ENCODE results near the gene MYL2.

DNA sequence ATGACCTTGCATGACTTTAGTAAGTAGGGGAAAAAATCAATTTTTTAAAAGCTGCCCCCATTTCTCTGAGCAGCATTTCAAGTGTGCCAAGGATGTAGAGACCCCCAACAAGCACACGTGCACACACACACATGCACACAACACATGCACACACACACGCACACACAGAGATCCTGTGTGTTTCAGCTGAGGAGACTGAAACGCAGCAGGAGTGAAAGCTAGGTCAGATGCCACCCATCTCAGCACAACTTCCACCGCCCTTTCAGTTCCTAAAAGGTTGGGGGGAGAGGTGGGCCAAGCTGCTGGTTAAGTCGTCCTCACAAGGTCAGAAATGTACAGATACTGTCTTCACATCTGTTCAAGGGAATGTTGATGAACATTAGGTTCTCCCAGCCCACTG is 13.9 kb downstream of the MYL2 start:
- TF ChIP-seq POLR2AphosphoS5 (IDR thresholded peaks at IDR 0.05), result no peak
- TF ChIP-seq, protein P1, sequence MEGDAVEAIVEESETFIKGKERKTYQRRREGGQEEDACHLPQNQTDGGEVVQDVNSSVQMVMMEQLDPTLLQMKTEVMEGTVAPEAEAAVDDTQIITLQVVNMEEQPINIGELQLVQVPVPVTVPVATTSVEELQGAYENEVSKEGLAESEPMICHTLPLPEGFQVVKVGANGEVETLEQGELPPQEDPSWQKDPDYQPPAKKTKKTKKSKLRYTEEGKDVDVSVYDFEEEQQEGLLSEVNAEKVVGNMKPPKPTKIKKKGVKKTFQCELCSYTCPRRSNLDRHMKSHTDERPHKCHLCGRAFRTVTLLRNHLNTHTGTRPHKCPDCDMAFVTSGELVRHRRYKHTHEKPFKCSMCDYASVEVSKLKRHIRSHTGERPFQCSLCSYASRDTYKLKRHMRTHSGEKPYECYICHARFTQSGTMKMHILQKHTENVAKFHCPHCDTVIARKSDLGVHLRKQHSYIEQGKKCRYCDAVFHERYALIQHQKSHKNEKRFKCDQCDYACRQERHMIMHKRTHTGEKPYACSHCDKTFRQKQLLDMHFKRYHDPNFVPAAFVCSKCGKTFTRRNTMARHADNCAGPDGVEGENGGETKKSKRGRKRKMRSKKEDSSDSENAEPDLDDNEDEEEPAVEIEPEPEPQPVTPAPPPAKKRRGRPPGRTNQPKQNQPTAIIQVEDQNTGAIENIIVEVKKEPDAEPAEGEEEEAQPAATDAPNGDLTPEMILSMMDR (IDR thresholded peaks at IDR 0.05), result no peak
- TF ChIP-seq POLR2A (IDR thresholded peaks at IDR 0.05), result no peak
